Brain microvascular endothelial cell (primary cell): ENCODE measurements around the gene AEN.

Source experiments
- DNase-seq: peaks from one replicate; pipeline ENCODE4 v3.0.0-alpha.2; 2020
- H3K27ac ChIP-seq: fragments of 250-450 bp; sonication (Bioruptor Pico); 2 replicates; pipeline ENCODE4 v1.5.1; 2020; ENCODE audit warnings: mild to moderate bottlenecking, moderate library complexity
- H3K27me3 ChIP-seq: fragments of 250-450 bp; sonication (Bioruptor Pico); replicated peaks from 2 replicates; pipeline ENCODE4 v1.5.1; 2020; ENCODE audit warnings: mild to moderate bottlenecking
- H3K36me3 ChIP-seq: fragments of 250-450 bp; sonication (Bioruptor Pico); replicated peaks from 2 replicates; pipeline ENCODE4 v1.5.1; 2020; ENCODE audit warnings: mild to moderate bottlenecking
- H3K4me3 ChIP-seq: 2 replicates; pipeline ENCODE4 v1.5.1; 2011; ENCODE audit warnings: low read depth, mild to moderate bottlenecking, control low read depth, low read length, moderate library complexity
- in situ Hi-C: cut with HindIII; loops from 2 replicates; pipeline ENCODE4 v1.10.0; 2017; ENCODE audit warnings: low sequenced_read_pairs, low pct_ligation_motif_present
- TF ChIP-seq, protein P1 (sequence below): IDR thresholded peaks from 2 replicates; pipeline ENCODE4 v1.5.1; 2011; ENCODE audit warnings: low read depth, mild to moderate bottlenecking, moderate library complexity, low read length, control low read depth, inconsistent platforms; ENCODE audit errors: missing control alignments

AEN gene

GRCh38 chr15:88622605-88622975 lies 1.4 kb downstream of the AEN start:
- Histone ChIP-seq H3K27me3 (no peaks in the 10 kb centered on the region), H3K36me3 (peaks cover 20% of the 10 kb centered on the region), H3K27ac (peak overlapping the region; percentile 96), H3K4me3 (peak overlapping the region; percentile 89)
- TF ChIP-seq, protein P1, sequence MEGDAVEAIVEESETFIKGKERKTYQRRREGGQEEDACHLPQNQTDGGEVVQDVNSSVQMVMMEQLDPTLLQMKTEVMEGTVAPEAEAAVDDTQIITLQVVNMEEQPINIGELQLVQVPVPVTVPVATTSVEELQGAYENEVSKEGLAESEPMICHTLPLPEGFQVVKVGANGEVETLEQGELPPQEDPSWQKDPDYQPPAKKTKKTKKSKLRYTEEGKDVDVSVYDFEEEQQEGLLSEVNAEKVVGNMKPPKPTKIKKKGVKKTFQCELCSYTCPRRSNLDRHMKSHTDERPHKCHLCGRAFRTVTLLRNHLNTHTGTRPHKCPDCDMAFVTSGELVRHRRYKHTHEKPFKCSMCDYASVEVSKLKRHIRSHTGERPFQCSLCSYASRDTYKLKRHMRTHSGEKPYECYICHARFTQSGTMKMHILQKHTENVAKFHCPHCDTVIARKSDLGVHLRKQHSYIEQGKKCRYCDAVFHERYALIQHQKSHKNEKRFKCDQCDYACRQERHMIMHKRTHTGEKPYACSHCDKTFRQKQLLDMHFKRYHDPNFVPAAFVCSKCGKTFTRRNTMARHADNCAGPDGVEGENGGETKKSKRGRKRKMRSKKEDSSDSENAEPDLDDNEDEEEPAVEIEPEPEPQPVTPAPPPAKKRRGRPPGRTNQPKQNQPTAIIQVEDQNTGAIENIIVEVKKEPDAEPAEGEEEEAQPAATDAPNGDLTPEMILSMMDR, result no peak
- DNase-seq, result no peak
- in situ Hi-C loops, result no loop called here

- no peaks in the 10 kb centered on the region for H3K27me3 ChIP-seq
- peak overlapping the region; percentile 96 for H3K27ac ChIP-seq
- H3K36me3 ChIP-seq, result peaks cover 25% of the 10 kb centered on the region
- H3K4me3 ChIP-seq, result peak overlapping the region; percentile 89
- TF ChIP-seq, protein P1, result no peak
- in situ Hi-C loops, result no loop called here
- DNase-seq, result peak; percentile 81
These were observed 1.9 kb downstream of the AEN start for GRCh38 chr15:88623061-88623460.

DNA sequence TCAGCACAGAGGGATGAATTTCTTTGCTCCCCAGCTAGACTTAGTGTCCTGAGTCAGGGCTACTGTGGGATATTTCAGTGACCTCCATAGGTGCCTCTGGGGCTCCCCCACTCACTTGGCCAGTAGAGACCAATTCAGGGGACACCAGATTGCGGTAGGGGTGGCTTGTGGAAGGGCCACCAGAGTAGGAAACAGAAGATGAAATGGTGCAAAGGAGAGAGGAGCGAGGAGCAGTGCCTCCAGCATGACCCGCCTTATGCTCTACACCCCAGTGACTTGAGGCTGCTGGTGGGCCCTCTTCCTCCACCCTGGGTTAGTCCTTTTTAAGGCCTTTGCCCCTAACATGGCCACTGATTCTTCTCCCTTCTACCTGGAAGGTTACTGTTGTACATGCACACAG lies 2.5 kb downstream of the AEN start:
- no peak for DNase-seq
- Histone ChIP-seq H3K27me3 (no peaks in the 10 kb centered on the region), H3K36me3 (peaks cover 30% of the 10 kb centered on the region), H3K27ac (peak overlapping the region; percentile 96), H3K4me3 (peak overlapping the region; percentile 12)
- TF ChIP-seq, protein P1, result no peak
- in situ Hi-C loops, result no loop called here

- no peak for DNase-seq
- in situ Hi-C loops, result no loop called here
- H3K4me3 ChIP-seq, result no peak overlapping the region
- no peaks in the 10 kb centered on the region for H3K27me3 ChIP-seq
- H3K27ac ChIP-seq, result peak overlapping the region; percentile 96
- peaks cover 38% of the 10 kb centered on the region for H3K36me3 ChIP-seq
- TF ChIP-seq, protein P1, result peak; percentile 58
These were observed 3.2 kb downstream of the AEN start for GRCh38 chr15:88624156-88624970.

DNA sequence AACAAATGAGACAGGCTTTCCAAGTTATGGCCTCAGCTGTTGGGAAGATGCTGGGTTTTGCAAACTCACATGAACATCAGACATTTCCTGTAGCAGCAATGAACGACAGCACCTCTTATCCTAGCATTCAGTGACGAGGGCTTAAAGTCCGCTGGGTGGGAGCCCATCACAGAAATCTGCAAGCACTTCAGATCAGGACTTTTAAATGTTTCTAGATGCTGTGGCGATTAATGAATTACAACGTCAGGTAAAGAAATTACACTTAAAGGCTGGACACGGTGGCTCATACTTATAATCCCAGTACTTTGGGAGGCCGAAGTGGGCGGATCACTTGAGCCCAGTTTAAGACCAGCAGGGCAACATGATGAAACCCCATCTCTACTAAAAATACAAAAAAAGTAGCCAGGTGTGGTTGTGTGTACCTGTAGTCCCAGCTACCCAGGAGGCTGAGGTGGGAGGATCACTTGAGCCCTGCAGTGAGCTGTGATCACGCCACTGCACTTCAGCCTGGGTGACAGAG lies 3.9 kb downstream of the AEN start:
- Histone ChIP-seq H3K27ac (no peak overlapping the region), H3K4me3 (no peak overlapping the region), H3K27me3 (no peaks in the 10 kb centered on the region), H3K36me3 (peaks cover 44% of the 10 kb centered on the region)
- no peak for DNase-seq
- in situ Hi-C loops, result no loop called here
- TF ChIP-seq, protein P1, result no peak
